Cardiac fibroblast (primary cell): Measurements from ENCODE around the gene PCSK5.

ENCODE experiments used
- DNase-seq, 2 donors: peaks; one replicate each; pipeline versions ENCODE4 v3.0.0 to v3.0.0-alpha.2; 2010; ENCODE audit warnings: low read depth in 2 of 2
- H3K4me3 ChIP-seq, 2 donors: replicated peaks in 1 of 2; 1 replicate in 1 of 2; 2 replicates in 1 of 2; pipeline ENCODE4 v1.5.1; 2011; ENCODE audit warnings: low read depth in 2 of 2, low read length in 2 of 2, mild to moderate bottlenecking in 2 of 2, moderate library complexity in 1 of 2
- TF ChIP-seq, protein P1 (sequence below): IDR thresholded peaks from one replicate; pipeline ENCODE4 v1.5.1; 2011; ENCODE audit warnings: low read depth, mild to moderate bottlenecking, low read length, inconsistent platforms

PCSK5 gene

DNA sequence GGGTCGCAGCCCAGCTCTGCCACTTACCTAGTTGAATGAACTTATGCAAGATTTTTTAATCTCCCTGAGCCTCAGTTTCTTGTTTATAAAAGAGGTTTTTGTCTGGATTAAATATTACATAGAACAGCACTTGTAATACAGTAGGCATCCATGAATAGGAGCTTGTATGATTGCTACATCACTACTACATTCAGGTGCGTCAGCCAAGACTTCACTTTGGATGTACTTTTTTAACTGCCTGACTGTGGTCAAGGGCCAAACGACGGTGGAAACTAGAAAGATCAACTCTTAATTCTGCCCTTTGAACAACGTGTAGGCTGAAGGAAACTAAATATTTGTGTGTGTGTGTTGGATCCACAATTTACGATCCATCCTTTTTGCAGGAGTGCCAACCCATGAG, 330.9 kb downstream of the PCSK5 start:
- TF ChIP-seq, protein P1, sequence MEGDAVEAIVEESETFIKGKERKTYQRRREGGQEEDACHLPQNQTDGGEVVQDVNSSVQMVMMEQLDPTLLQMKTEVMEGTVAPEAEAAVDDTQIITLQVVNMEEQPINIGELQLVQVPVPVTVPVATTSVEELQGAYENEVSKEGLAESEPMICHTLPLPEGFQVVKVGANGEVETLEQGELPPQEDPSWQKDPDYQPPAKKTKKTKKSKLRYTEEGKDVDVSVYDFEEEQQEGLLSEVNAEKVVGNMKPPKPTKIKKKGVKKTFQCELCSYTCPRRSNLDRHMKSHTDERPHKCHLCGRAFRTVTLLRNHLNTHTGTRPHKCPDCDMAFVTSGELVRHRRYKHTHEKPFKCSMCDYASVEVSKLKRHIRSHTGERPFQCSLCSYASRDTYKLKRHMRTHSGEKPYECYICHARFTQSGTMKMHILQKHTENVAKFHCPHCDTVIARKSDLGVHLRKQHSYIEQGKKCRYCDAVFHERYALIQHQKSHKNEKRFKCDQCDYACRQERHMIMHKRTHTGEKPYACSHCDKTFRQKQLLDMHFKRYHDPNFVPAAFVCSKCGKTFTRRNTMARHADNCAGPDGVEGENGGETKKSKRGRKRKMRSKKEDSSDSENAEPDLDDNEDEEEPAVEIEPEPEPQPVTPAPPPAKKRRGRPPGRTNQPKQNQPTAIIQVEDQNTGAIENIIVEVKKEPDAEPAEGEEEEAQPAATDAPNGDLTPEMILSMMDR = no peak
- H3K4me3 ChIP-seq = no peak overlapping the region
- no peak for DNase-seq

DNA sequence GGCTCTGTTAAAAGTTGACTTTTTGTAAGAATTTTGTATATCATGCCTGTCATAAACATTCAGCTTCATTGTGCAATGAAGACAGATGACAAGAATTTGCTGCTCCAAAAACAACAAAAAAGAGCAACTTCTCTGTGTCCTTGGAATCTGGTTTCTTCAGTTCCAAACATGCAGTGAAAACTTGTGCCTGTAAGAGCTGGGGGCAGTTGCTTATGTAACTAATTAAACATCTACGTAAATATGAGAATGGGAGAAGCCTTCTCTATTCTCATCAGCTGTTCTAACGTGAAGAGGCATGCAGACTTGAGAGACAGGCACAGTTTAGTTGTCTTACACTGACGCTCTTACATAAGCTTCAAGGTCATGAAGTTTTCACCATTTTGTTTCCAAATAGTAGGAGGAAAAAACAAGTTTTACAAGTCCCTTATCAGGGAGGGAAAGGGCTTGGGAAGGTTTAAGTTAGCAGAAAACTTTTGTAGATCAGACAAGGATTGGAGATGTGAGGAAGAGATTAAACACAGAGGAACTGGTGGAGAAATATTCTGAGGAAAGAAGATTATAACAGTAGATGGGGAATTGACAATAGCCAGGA, 333.4 kb downstream of the PCSK5 start:
- TF ChIP-seq, protein P1 = no peak
- no peak overlapping the region for H3K4me3 ChIP-seq
- DNase-seq = peak; percentile 8 to 18

DNA sequence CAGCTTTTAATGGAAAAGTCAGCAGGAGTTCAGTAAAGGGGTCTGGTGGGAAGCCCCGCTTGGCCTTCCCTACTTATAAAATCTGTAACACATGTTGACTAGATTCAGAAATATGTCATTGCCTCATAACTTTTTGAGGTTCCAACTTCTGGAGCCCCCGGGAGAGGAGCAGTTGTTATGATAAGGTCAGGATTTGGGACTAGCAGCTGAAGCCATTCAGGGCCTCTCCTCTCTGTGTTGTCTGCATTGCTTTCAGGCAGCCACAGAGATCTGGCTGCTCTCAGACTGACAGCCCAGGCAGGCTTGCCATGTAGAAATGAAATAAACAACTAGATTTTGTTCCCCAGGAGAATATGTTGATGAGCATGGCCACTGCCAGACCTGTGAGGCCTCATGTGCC, 336.7 kb downstream of the PCSK5 start:
- H3K4me3 ChIP-seq = no peak overlapping the region
- TF ChIP-seq, protein P1 = no peak
- DNase-seq = no peak

DNA sequence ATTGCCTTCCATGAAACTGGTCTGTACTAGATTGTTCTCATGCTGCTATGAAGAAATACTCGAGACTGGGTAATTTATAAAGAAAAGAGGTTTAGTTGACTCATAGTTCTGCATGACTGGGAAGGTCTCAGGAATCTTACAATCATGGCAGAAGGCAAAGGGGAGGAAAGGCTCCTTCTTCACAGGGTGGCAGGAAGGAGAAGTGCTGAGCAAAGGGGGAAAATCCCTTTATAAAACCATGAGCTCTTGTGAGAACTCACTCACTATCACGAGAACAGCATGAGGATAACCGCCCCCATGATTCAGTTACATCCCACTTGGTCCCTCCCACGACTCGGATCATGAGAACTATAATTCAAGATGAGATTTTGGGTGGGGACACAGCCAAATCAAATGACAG, 340.5 kb downstream of the PCSK5 start:
- TF ChIP-seq, protein P1 = no peak
- peak in 1 of 2 donors; percentile 27 for DNase-seq

DNA sequence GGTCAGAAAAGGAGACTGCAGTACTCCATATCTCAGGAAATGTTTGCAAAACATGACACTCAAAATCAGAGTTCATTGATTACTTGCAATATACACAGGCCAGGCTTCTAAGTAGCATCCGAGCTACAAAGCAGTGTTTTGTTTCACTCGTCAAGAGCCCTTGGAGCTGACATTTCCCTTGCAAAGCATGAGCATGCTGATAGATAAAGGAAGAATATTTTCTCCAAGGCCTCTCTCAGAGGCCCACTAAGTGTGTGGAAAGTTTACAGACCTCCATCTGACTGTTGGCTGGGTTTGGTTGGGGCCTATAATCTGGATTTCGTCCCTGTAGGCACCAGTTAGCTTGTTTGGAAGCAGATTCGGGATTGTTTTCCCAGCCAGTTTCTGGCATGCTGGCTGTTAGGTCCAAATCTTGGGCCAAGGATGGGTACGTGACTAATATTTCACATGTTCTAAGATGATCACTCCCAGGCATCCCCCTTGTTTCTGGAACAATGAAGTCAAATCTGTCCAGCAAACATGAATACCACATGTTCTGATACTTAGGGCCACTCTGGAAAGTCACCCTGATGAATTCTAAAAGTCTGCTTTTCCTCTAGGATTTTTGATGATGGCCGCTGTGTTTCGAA, 342.5 kb downstream of the PCSK5 start:
- DNase-seq = no peak
- TF ChIP-seq, protein P1 = no peak
- no peak overlapping the region for H3K4me3 ChIP-seq

More for the DNA sequence above, 340.5 kb downstream of the PCSK5 start:
- no peak overlapping the region for H3K4me3 ChIP-seq

DNA sequence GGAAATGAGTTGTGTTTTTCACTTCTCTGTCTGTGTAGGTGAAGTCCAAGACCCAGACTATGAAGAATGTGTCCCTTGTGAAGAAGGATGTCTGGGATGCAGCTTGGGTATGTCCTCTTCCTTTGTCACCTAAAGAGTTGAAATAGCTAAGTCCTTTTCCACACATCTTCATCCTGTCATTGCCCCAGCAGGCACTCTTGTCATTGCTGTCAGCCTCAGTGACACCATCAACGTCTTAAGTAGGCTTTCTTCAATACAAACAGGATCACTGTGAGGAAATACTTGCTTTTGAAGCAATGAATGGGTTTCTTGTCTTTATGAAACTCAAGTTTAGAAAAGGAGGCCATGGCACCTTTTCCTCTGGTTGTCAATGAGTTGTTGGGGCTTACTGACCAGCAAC, 350.1 kb downstream of the PCSK5 start:
- TF ChIP-seq, protein P1 = no peak
- H3K4me3 ChIP-seq = no peak overlapping the region
- DNase-seq = no peak
